Heart right ventricle (tissue), 16 donors: ENCODE measurements around the gene NDUFS2. TPM values are rescaled to one million over a fixed set of nuclear protein-coding genes. Genes with fewer than 3 reads are reported as not detected.

ENCODE experiments used
- ATAC-seq, 8 donors: fragments of 200-7000 bp; cut with Tn5 transposase; one replicate each; pipeline ENCODE4 v1.9.1; 2020; ENCODE audit warnings: mild to moderate bottlenecking in 8 of 8, moderate library complexity in 8 of 8, moderate number of reproducible peaks in 1 of 8
- DNase-seq, 2 donors: peaks; one replicate each; pipeline ENCODE4 v3.0.0-alpha.2; 2020
- H3K27ac ChIP-seq, 10 donors: fragments of 200-600 bp; sonication (generic) in 2 of 10; one replicate each; pipeline versions ENCODE4 v1.5.0 to v1.8.0; 2020 to 2022; ENCODE audit warnings: mild to moderate bottlenecking in 3 of 10
- H3K27me3 ChIP-seq, 7 donors: fragments of 200-600 bp; one replicate each; pipeline ENCODE4 v1.8.0; 2021 to 2022; ENCODE audit warnings: mild to moderate bottlenecking in 2 of 7
- H3K36me3 ChIP-seq, 9 donors: fragments of 200-600 bp; sonication (generic) in 1 of 9; one replicate each; pipeline versions ENCODE4 v1.5.0 to v1.8.0; 2020 to 2022; ENCODE audit warnings: mild to moderate bottlenecking in 2 of 9
- H3K4me1 ChIP-seq, 9 donors: fragments of 200-600 bp; sonication (generic) in 1 of 9; one replicate each; pipeline versions ENCODE4 v1.5.0 to v1.8.0; 2020 to 2022; ENCODE audit warnings: mild to moderate bottlenecking in 4 of 9
- H3K4me3 ChIP-seq, 10 donors: fragments of 200-600 bp; sonication (generic) in 2 of 10; one replicate each; pipeline versions ENCODE4 v1.5.0 to v1.8.0; 2020 to 2022; ENCODE audit warnings: mild to moderate bottlenecking in 7 of 10, moderate library complexity in 2 of 10
- H3K9me3 ChIP-seq, 11 donors: fragments of 200-600 bp in 10 of 11; sonication (generic) in 2 of 11; one replicate each; pipeline versions ENCODE4 v1.5.0 to v1.8.0; 2013 to 2022; ENCODE audit warnings: mild to moderate bottlenecking in 2 of 11, control low read depth in 1 of 11, moderate library complexity in 1 of 11
- WGBS, 2 donors: extraction: QIAGEN DNeasy Blood & Tissue Kit; methylation state at CpG; one replicate each; pipeline ENCODE4 v1.1.7; 2013; ENCODE audit warnings: inconsistent platforms in 1 of 2; 5-methylcytosine and 5-hydroxymethylcytosine counted together
- intact Hi-C, 10 donors: fragments of 100-400 bp; cut with DNase I; formaldehyde crosslinking; loops; one replicate each; pipeline versions ENCODE4 v1.11.1 to v1.14.2; 2022
- polyA plus RNA-seq, 2 donors: library from polyadenylated mRNA; stranded (reverse); fragments of 200-250 nt; gene quantifications; one replicate each; pipeline ENCODE4 v1.2.3, GENCODE V29; 2013
- total RNA-seq, 10 donors: library from RNA; stranded (reverse); fragmentation: NEBNext Ultra II Directional in 3 of 10; extraction: Animal tissue kit (Norgen Biotek cat#: 25700) in 3 of 10; gene quantifications; one replicate each; pipeline versions ENCODE4 v1.2.1 to v1.2.4, GENCODE V29; 2021 to 2023
- TF ChIP-seq, protein P1 (sequence below), 9 donors: fragments of 200-600 bp; sonication (generic) in 2 of 9; IDR thresholded peaks; one replicate each; pipeline versions ENCODE4 v1.5.0 to v1.8.0; 2021 to 2022; ENCODE audit warnings: antibody characterized with exemption in 9 of 9, mild to moderate bottlenecking in 5 of 9, moderate library complexity in 1 of 9
- donor health status: Arrhythmogenic right ventricular cardiomyopathy.
- donor health status: ischemic (EF 13 %, LVEDD 7.1; RV severe dilation, severe dysfunction).
- donor health status: healthy with polysubstance abuse.
- donor health status: DM: no; HTN: yes; CAD: no.
- donor health status: DM: no; HTN: no; CAD: no.
- donor health status: ischemic (EF 25% LVEDD 6.9; RV normal size, moderate dysfunction).
- donor health status: ischemic (EF 25% LVEDD 5.7; RV mildly dilated, moderate dysfunction).
- donor health status: healthy.
- donor health status: DM: yes; HTN: yes; CAD: no.
- donor health status: Ischemic cardiomyopathy.
- donor health status: ischemic (EF 35%, LVEDD 5.7; RV mildly dilated, moderate dysfunction).
- donor health status: nonischemic (EF 11% LVEDD 7.7; RV severe dilation, severe dysfunction).
- donor health status: DM: yes; HTN: yes; CAD: no.
- donor health status: PGD.
- donor health status: ischemic (EF 29% LVEDD 5.4; RV normal size, mild dysfunction).
- donor health status: nonischemic (EF 23%, LVEDD 6.1; RV moderate dilation, normal function).

Gene NDUFS2
- total and polyA plus RNA-seq, 12 donors, result 121 to 370 (median 309) TPM

DNA sequence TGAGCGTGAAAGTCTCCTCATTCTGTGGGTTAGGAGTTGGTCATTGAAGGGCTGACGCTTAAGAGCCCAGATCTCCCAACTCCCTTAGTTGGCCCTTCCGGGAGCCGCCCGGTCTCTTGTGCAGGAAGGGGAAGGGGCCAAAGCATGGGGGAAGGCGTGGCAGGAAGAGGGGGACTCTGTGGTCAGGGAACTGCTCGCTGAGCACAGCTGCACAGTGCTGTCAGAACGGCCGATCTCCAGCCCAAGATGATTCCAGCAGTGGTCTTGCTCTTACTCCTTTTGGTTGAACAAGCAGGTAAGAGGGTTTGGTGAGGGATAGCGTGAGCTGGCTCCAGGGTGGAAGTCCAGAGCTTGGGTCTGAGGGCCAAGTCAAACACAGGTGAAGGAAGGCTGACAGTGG lies 12.9 kb downstream of the NDUFS2 start, which contains the start of gene FCER1G:
Gene FCER1G (plus strand): TSS at position 220 of the 400 bp plus-strand sequence. CDS start 27 bp downstream, at position 247.
- Histone ChIP-seq H3K4me1 (peaks cover 0 to 58% (median 4%) of the 10 kb centered on the region in 9 donors), H3K36me3 (peaks cover 0 to 77% (median 46%) of the 10 kb centered on the region in 9 donors), H3K27me3 (no peaks in the 10 kb centered on the region), H3K27ac (peak within 1 kb of the TSS in 9 of 10 donors; percentile 5 to 95 (median 48)), H3K4me3 (peak within 1 kb of the TSS in 7 of 10 donors; percentile 0 to 62 (median 38)), H3K9me3 (no peaks in the 10 kb centered on the region)
- intact Hi-C loops, result no loop called here
- TF ChIP-seq, protein P1, sequence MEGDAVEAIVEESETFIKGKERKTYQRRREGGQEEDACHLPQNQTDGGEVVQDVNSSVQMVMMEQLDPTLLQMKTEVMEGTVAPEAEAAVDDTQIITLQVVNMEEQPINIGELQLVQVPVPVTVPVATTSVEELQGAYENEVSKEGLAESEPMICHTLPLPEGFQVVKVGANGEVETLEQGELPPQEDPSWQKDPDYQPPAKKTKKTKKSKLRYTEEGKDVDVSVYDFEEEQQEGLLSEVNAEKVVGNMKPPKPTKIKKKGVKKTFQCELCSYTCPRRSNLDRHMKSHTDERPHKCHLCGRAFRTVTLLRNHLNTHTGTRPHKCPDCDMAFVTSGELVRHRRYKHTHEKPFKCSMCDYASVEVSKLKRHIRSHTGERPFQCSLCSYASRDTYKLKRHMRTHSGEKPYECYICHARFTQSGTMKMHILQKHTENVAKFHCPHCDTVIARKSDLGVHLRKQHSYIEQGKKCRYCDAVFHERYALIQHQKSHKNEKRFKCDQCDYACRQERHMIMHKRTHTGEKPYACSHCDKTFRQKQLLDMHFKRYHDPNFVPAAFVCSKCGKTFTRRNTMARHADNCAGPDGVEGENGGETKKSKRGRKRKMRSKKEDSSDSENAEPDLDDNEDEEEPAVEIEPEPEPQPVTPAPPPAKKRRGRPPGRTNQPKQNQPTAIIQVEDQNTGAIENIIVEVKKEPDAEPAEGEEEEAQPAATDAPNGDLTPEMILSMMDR (IDR thresholded peaks at IDR 0.05), result no peak
- 70 to 74% methylated on average over 10 of the region's 10 CpGs for WGBS, 2 donors
- ATAC-seq (peak; percentile 42 to 74 (median 60)), DNase-seq (peak in 1 of 2 donors; percentile 58)

- Histone ChIP-seq H3K27me3 (no peaks in the 10 kb centered on the region), H3K4me1 (peaks cover 0 to 48% (median 4%) of the 10 kb centered on the region in 9 donors), H3K9me3 (no peaks in the 10 kb centered on the region), H3K4me3 (peak overlapping the region in 6 of 10 donors; percentile 16 to 62 (median 24)), H3K36me3 (peaks cover 0 to 57% (median 25%) of the 10 kb centered on the region in 9 donors), H3K27ac (peak overlapping the region in 9 of 10 donors; percentile 13 to 95 (median 69))
- no peak for DNase-seq
- 36% methylated on average over 7 of the region's 7 CpGs for WGBS, 2 donors
- intact Hi-C loops, result no loop called here
- ATAC-seq, result peak in 6 of 8 donors; percentile 29 to 82 (median 38)
- TF ChIP-seq, protein P1 (IDR thresholded peaks at IDR 0.05), result no peak
These were observed 15.0 kb downstream of the NDUFS2 start for GRCh38 chr1:161216945-161217712.

GRCh38 chr1:161217831-161218230 lies 15.7 kb downstream of the NDUFS2 start:
- 59 to 68% methylated on average over 6 of the region's 6 CpGs for WGBS, 2 donors
- Histone ChIP-seq H3K9me3 (no peaks in the 10 kb centered on the region), H3K27me3 (no peaks in the 10 kb centered on the region), H3K27ac (peak overlapping the region in 5 of 10 donors; percentile 13 to 95 (median 74)), H3K4me3 (peak overlapping the region in 3 of 10 donors; percentile 5 to 62 (median 19)), H3K4me1 (peaks cover 0 to 48% (median 4%) of the 10 kb centered on the region in 9 donors), H3K36me3 (peaks cover 0 to 50% (median 18%) of the 10 kb centered on the region in 9 donors)
- DNase-seq (no peak), ATAC-seq (peak in 2 of 8 donors; percentile 1 to 16)
- intact Hi-C loops, result no loop called here
- TF ChIP-seq, protein P1 (IDR thresholded peaks at IDR 0.05), result no peak

- 75 to 80% methylated on average over 8 of the region's 8 CpGs for WGBS, 2 donors
- Histone ChIP-seq H3K27ac (peak overlapping the region in 2 of 10 donors; percentile 9 to 95), H3K9me3 (no peaks in the 10 kb centered on the region), H3K4me3 (peak overlapping the region in 1 of 10 donors; percentile 62), H3K27me3 (no peaks in the 10 kb centered on the region), H3K4me1 (peaks cover 0 to 44% (median 4%) of the 10 kb centered on the region in 9 donors), H3K36me3 (peaks cover 0 to 44% (median 12%) of the 10 kb centered on the region in 9 donors)
- ATAC-seq (no peak), DNase-seq (no peak)
- TF ChIP-seq, protein P1 (IDR thresholded peaks at IDR 0.05), result no peak
- intact Hi-C loops, result no loop called here
These were observed 16.3 kb downstream of the NDUFS2 start for GRCh38 chr1:161218301-161219077.
